ENCODE data around the gene RNF8.

RNF8 gene

GRCh38 chr6:37388578-37388977 is 34.8 kb downstream of the RNF8 start:
- TF ChIP-seq CTCF (IDR thresholded peaks at IDR 0.05) = no peak
- H3K27ac ChIP-seq = no peak overlapping the region
- no peak overlapping the region for H3K4me3 ChIP-seq
- no peak for DNase-seq (ENCODE audit: low spot score)

- H3K4me3 ChIP-seq = no peak overlapping the region
- no peak for TF ChIP-seq CTCF (IDR thresholded peaks at IDR 0.05)
- DNase-seq (ENCODE audit: low spot score) = no peak
- no peak overlapping the region for H3K27ac ChIP-seq
Observed at GRCh38 chr6:37389857-37390256, 36.1 kb downstream of the RNF8 start.

- Histone ChIP-seq H3K27ac (no peak overlapping the region), H3K4me3 (no peak overlapping the region)
- TF ChIP-seq CTCF (IDR thresholded peaks at IDR 0.05) = no peak
Observed at GRCh38 chr6:37391120-37391519, 37.3 kb downstream of the RNF8 start.

GRCh38 chr6:37392821-37393220 is 39.0 kb downstream of the RNF8 start:
- Histone ChIP-seq H3K4me3 (no peak overlapping the region), H3K27ac (no peak overlapping the region)
- no peak for DNase-seq (ENCODE audit: low spot score)
- no peak for TF ChIP-seq CTCF (IDR thresholded peaks at IDR 0.05)

More at GRCh38 chr6:37391120-37391519, 37.3 kb downstream of the RNF8 start:
- no peak for DNase-seq (ENCODE audit: low spot score)

GRCh38 chr6:37393381-37393929 is 39.7 kb downstream of the RNF8 start:
- Histone ChIP-seq H3K27ac (no peak overlapping the region), H3K4me3 (no peak overlapping the region)
- no peak for DNase-seq (ENCODE audit: low spot score)
- TF ChIP-seq CTCF (IDR thresholded peaks at IDR 0.05) = no peak

- TF ChIP-seq CTCF (IDR thresholded peaks at IDR 0.05) = no peak
- DNase-seq (ENCODE audit: low spot score) = no peak
- H3K27ac ChIP-seq = no peak overlapping the region
- H3K4me3 ChIP-seq = no peak overlapping the region
Observed at GRCh38 chr6:37396571-37397180, 42.9 kb downstream of the RNF8 start.

GRCh38 chr6:37399131-37399530 is 45.3 kb downstream of the RNF8 start:
- no peak overlapping the region for H3K4me3 ChIP-seq
- DNase-seq (ENCODE audit: low spot score) = no peak
- no peak overlapping the region for H3K27ac ChIP-seq
- no peak for TF ChIP-seq CTCF (IDR thresholded peaks at IDR 0.05)

Data from coronary artery (tissue), 2 donors.